Measurements from ENCODE around the gene ANKRD11. TPM values are rescaled to one million over a fixed set of nuclear protein-coding genes. Genes with fewer than 3 reads are reported as not detected.

The ANKRD11 gene
- polyA plus RNA-seq, 1 donor (not counting 4 experiments of a cell fraction or from before 2014, with no cell fraction given), result 30.1 TPM

GRCh38 chr16:89453501-89454321 is 36.6 kb downstream of the ANKRD11 start:
- Histone ChIP-seq H3K27ac (ENCODE audit: control insufficient read depth, insufficient read depth, low read length) (peak overlapping the region; percentile 10), H3K9ac (ENCODE audit: control insufficient read depth, extremely low read depth, insufficient read depth, low read length) (no peak overlapping the region), H2AFZ (ENCODE audit: control insufficient read depth, low read length) (no peak overlapping the region), H3K27me3 (ENCODE audit: control insufficient read depth, extremely low read depth, insufficient read depth, low read length) (no peaks in the 10 kb centered on the region), H3K4me3 (ENCODE audit: control insufficient read depth in 2 of 3, extremely low read depth in 1 of 3, insufficient read depth in 2 of 3, low read depth in 1 of 3, low read length in 3 of 3) (no peak overlapping the region), H4K20me1 (ENCODE audit: control insufficient read depth, extremely low read depth, insufficient read depth, low read length) (peaks cover 56% of the 10 kb centered on the region), H3K36me3 (ENCODE audit: control insufficient read depth in 2 of 2, extremely low read depth in 1 of 2, insufficient read depth in 2 of 2, low read length in 2 of 2) (peaks cover 0 to 2% of the 10 kb centered on the region in 2 experiments), H3K4me1 (ENCODE audit: control insufficient read depth, extremely low read depth, insufficient read depth, low read length) (peaks cover 41% of the 10 kb centered on the region), H3K9me1 (ENCODE audit: control insufficient read depth, extremely low read depth, insufficient read depth, low read length) (peaks cover 10% of the 10 kb centered on the region), H3K9me3 (ENCODE audit: control insufficient read depth, low read depth, low read length) (no peaks in the 10 kb centered on the region), H3K4me2 (ENCODE audit: control insufficient read depth, extremely low read depth, insufficient read depth, low read depth, low read length) (no peak overlapping the region), H3K79me2 (ENCODE audit: control insufficient read depth, insufficient read depth, low read length) (peaks cover 91% of the 10 kb centered on the region)
- dilution Hi-C loops (cut with MboI; ENCODE audit: extremely low pct_ligation_motif_present, low sequenced_read_pairs), result no loop called here
- TF ChIP-seq CTCF (optimal IDR thresholded peaks at IDR 0.05 in 1 of 3, IDR thresholded peaks at IDR 0.05 in 1 of 3, conservative IDR thresholded peaks at IDR 0.05 in 1 of 3; ENCODE audit: extremely low read depth in 1 of 3, insufficient read depth in 2 of 3, low read length in 3 of 3) (peak; percentile 26 to 37 (median 37)), EZH2 (IDR thresholded peaks at IDR 0.05; ENCODE audit: low read length) (no peak)
- no peak for FAIRE-seq
- no peak for DNase-seq (ENCODE audit: low read depth, low spot score)

GRCh38 chr16:89452925-89453324 is 37.4 kb downstream of the ANKRD11 start:
- H3K9ac ChIP-seq (ENCODE audit: control insufficient read depth, extremely low read depth, insufficient read depth, low read length), result no peak overlapping the region
- H4K20me1 ChIP-seq (ENCODE audit: control insufficient read depth, extremely low read depth, insufficient read depth, low read length), result peaks cover 55% of the 10 kb centered on the region
- TF ChIP-seq EZH2 (IDR thresholded peaks at IDR 0.05; ENCODE audit: low read length) (no peak), CTCF (optimal IDR thresholded peaks at IDR 0.05 in 1 of 3, IDR thresholded peaks at IDR 0.05 in 1 of 3, conservative IDR thresholded peaks at IDR 0.05 in 1 of 3; ENCODE audit: extremely low read depth in 1 of 3, insufficient read depth in 2 of 3, low read length in 3 of 3) (no peak)
- no peaks in the 10 kb centered on the region for H3K9me3 ChIP-seq (ENCODE audit: control insufficient read depth, low read depth, low read length)
- peaks cover 0 to 2% of the 10 kb centered on the region in 2 experiments for H3K36me3 ChIP-seq (ENCODE audit: control insufficient read depth in 2 of 2, extremely low read depth in 1 of 2, insufficient read depth in 2 of 2, low read length in 2 of 2)
- H3K27ac ChIP-seq (ENCODE audit: control insufficient read depth, insufficient read depth, low read length), result no peak overlapping the region
- no peak for FAIRE-seq
- H3K27me3 ChIP-seq (ENCODE audit: control insufficient read depth, extremely low read depth, insufficient read depth, low read length), result no peaks in the 10 kb centered on the region
- DNase-seq (ENCODE audit: low read depth, low spot score), result no peak
- peaks cover 38% of the 10 kb centered on the region for H3K4me1 ChIP-seq (ENCODE audit: control insufficient read depth, extremely low read depth, insufficient read depth, low read length)
- H2AFZ ChIP-seq (ENCODE audit: control insufficient read depth, low read length), result no peak overlapping the region
- H3K4me3 ChIP-seq (ENCODE audit: control insufficient read depth in 2 of 3, extremely low read depth in 1 of 3, insufficient read depth in 2 of 3, low read depth in 1 of 3, low read length in 3 of 3), result no peak overlapping the region
- peaks cover 96% of the 10 kb centered on the region for H3K79me2 ChIP-seq (ENCODE audit: control insufficient read depth, insufficient read depth, low read length)
- peaks cover 10% of the 10 kb centered on the region for H3K9me1 ChIP-seq (ENCODE audit: control insufficient read depth, extremely low read depth, insufficient read depth, low read length)
- dilution Hi-C loops (cut with MboI; ENCODE audit: extremely low pct_ligation_motif_present, low sequenced_read_pairs), result no loop called here
- H3K4me2 ChIP-seq (ENCODE audit: control insufficient read depth, extremely low read depth, insufficient read depth, low read depth, low read length), result no peak overlapping the region
